Measurements from ENCODE around the gene LHX4.

LHX4 gene

GRCh38 chr1:180233191-180234011 lies 3.3 kb downstream of the LHX4 start:
- H3K4me3 ChIP-seq (ENCODE audit: low read depth in 1 of 5, low read length in 5 of 5) = peak overlapping the region in 1 of 5 donors; percentile 13
- H3K27ac ChIP-seq (ENCODE audit: low read depth, low read length) = no peak overlapping the region
- H3K27me3 ChIP-seq (ENCODE audit: control insufficient read depth in 5 of 5, insufficient read depth in 4 of 5, low read length in 5 of 5) = peaks cover 67 to 85% (median 82%) of the 10 kb centered on the region in 5 donors
- no peaks in the 10 kb centered on the region for H3K9me3 ChIP-seq (ENCODE audit: control insufficient read depth in 5 of 5, low read length in 5 of 5)
- H3K36me3 ChIP-seq (ENCODE audit: control insufficient read depth in 5 of 5, insufficient read depth in 5 of 5, low read length in 5 of 5) = no peaks in the 10 kb centered on the region
- H3K4me1 ChIP-seq (ENCODE audit: control insufficient read depth in 5 of 5, insufficient read depth in 5 of 5, low read length in 5 of 5) = peaks cover 0 to 64% (median 61%) of the 10 kb centered on the region in 5 donors
- no peak overlapping the region for H3K9ac ChIP-seq (ENCODE audit: low read length in 5 of 5)

- no peaks in the 10 kb centered on the region for H3K9me3 ChIP-seq (ENCODE audit: control insufficient read depth in 5 of 5, low read length in 5 of 5)
- no peak overlapping the region for H3K9ac ChIP-seq (ENCODE audit: low read length in 5 of 5)
- H3K27me3 ChIP-seq (ENCODE audit: control insufficient read depth in 5 of 5, insufficient read depth in 4 of 5, low read length in 5 of 5) = peaks cover 71 to 86% (median 84%) of the 10 kb centered on the region in 5 donors
- peak overlapping the region; percentile 18 to 52 (median 40) for H3K4me3 ChIP-seq (ENCODE audit: low read depth in 1 of 5, low read length in 5 of 5)
- no peak overlapping the region for H3K27ac ChIP-seq (ENCODE audit: low read depth, low read length)
- H3K4me1 ChIP-seq (ENCODE audit: control insufficient read depth in 5 of 5, insufficient read depth in 5 of 5, low read length in 5 of 5) = peaks cover 0 to 56% (median 53%) of the 10 kb centered on the region in 5 donors
- H3K36me3 ChIP-seq (ENCODE audit: control insufficient read depth in 5 of 5, insufficient read depth in 5 of 5, low read length in 5 of 5) = no peaks in the 10 kb centered on the region
These were observed 4.5 kb downstream of the LHX4 start for GRCh38 chr1:180234369-180235076.

GRCh38 chr1:180235077-180235501 lies 5.0 kb downstream of the LHX4 start:
- no peak overlapping the region for H3K9ac ChIP-seq (ENCODE audit: low read length in 5 of 5)
- H3K9me3 ChIP-seq (ENCODE audit: control insufficient read depth in 5 of 5, low read length in 5 of 5) = no peaks in the 10 kb centered on the region
- H3K4me1 ChIP-seq (ENCODE audit: control insufficient read depth in 5 of 5, insufficient read depth in 5 of 5, low read length in 5 of 5) = peaks cover 0 to 54% (median 51%) of the 10 kb centered on the region in 5 donors
- no peak overlapping the region for H3K27ac ChIP-seq (ENCODE audit: low read depth, low read length)
- no peaks in the 10 kb centered on the region for H3K36me3 ChIP-seq (ENCODE audit: control insufficient read depth in 5 of 5, insufficient read depth in 5 of 5, low read length in 5 of 5)
- peaks cover 75 to 91% (median 88%) of the 10 kb centered on the region in 5 donors for H3K27me3 ChIP-seq (ENCODE audit: control insufficient read depth in 5 of 5, insufficient read depth in 4 of 5, low read length in 5 of 5)
- H3K4me3 ChIP-seq (ENCODE audit: low read depth in 1 of 5, low read length in 5 of 5) = peak overlapping the region in 3 of 5 donors; percentile 2 to 52 (median 45)

- no peaks in the 10 kb centered on the region for H3K36me3 ChIP-seq (ENCODE audit: control insufficient read depth in 5 of 5, insufficient read depth in 5 of 5, low read length in 5 of 5)
These were observed 5.6 kb downstream of the LHX4 start for GRCh38 chr1:180235502-180236239.

GRCh38 chr1:180236698-180237509 lies 6.8 kb downstream of the LHX4 start:
- Histone ChIP-seq H3K36me3 (ENCODE audit: control insufficient read depth in 5 of 5, insufficient read depth in 5 of 5, low read length in 5 of 5) (no peaks in the 10 kb centered on the region), H3K9ac (ENCODE audit: low read length in 5 of 5) (no peak overlapping the region), H3K27me3 (ENCODE audit: control insufficient read depth in 5 of 5, insufficient read depth in 4 of 5, low read length in 5 of 5) (peaks cover 69 to 90% (median 80%) of the 10 kb centered on the region in 5 donors), H3K9me3 (ENCODE audit: control insufficient read depth in 5 of 5, low read length in 5 of 5) (no peaks in the 10 kb centered on the region), H3K4me3 (ENCODE audit: low read depth in 1 of 5, low read length in 5 of 5) (no peak overlapping the region), H3K27ac (ENCODE audit: low read depth, low read length) (no peak overlapping the region), H3K4me1 (ENCODE audit: control insufficient read depth in 5 of 5, insufficient read depth in 5 of 5, low read length in 5 of 5) (peaks cover 0 to 37% (median 32%) of the 10 kb centered on the region in 5 donors)

More at GRCh38 chr1:180235502-180236239, 5.6 kb downstream of the LHX4 start:
- H3K4me1 ChIP-seq (ENCODE audit: control insufficient read depth in 5 of 5, insufficient read depth in 5 of 5, low read length in 5 of 5) = peaks cover 0 to 49% (median 45%) of the 10 kb centered on the region in 5 donors
- H3K9ac ChIP-seq (ENCODE audit: low read length in 5 of 5) = no peak overlapping the region
- no peak overlapping the region for H3K27ac ChIP-seq (ENCODE audit: low read depth, low read length)
- no peaks in the 10 kb centered on the region for H3K9me3 ChIP-seq (ENCODE audit: control insufficient read depth in 5 of 5, low read length in 5 of 5)
- peak overlapping the region in 1 of 5 donors; percentile 52 for H3K4me3 ChIP-seq (ENCODE audit: low read depth in 1 of 5, low read length in 5 of 5)
- H3K27me3 ChIP-seq (ENCODE audit: control insufficient read depth in 5 of 5, insufficient read depth in 4 of 5, low read length in 5 of 5) = peaks cover 74 to 93% (median 86%) of the 10 kb centered on the region in 5 donors

- Histone ChIP-seq H3K27me3 (ENCODE audit: control insufficient read depth in 5 of 5, insufficient read depth in 4 of 5, low read length in 5 of 5) (peaks cover 59 to 84% (median 71%) of the 10 kb centered on the region in 5 donors), H3K9me3 (ENCODE audit: control insufficient read depth in 5 of 5, low read length in 5 of 5) (no peaks in the 10 kb centered on the region), H3K27ac (ENCODE audit: low read depth, low read length) (no peak overlapping the region), H3K4me3 (ENCODE audit: low read depth in 1 of 5, low read length in 5 of 5) (no peak overlapping the region), H3K36me3 (ENCODE audit: control insufficient read depth in 5 of 5, insufficient read depth in 5 of 5, low read length in 5 of 5) (no peaks in the 10 kb centered on the region), H3K9ac (ENCODE audit: low read length in 5 of 5) (no peak overlapping the region), H3K4me1 (ENCODE audit: control insufficient read depth in 5 of 5, insufficient read depth in 5 of 5, low read length in 5 of 5) (peaks cover 0 to 32% (median 30%) of the 10 kb centered on the region in 5 donors)
These were observed 7.9 kb downstream of the LHX4 start for GRCh38 chr1:180237869-180238476.

- H3K27ac ChIP-seq (ENCODE audit: low read depth, low read length) = no peak overlapping the region
- no peak overlapping the region for H3K4me3 ChIP-seq (ENCODE audit: low read depth in 1 of 5, low read length in 5 of 5)
- no peaks in the 10 kb centered on the region for H3K9me3 ChIP-seq (ENCODE audit: control insufficient read depth in 5 of 5, low read length in 5 of 5)
- H3K27me3 ChIP-seq (ENCODE audit: control insufficient read depth in 5 of 5, insufficient read depth in 4 of 5, low read length in 5 of 5) = peaks cover 52 to 81% (median 67%) of the 10 kb centered on the region in 5 donors
- H3K4me1 ChIP-seq (ENCODE audit: control insufficient read depth in 5 of 5, insufficient read depth in 5 of 5, low read length in 5 of 5) = peaks cover 0 to 25% (median 24%) of the 10 kb centered on the region in 5 donors
- no peaks in the 10 kb centered on the region for H3K36me3 ChIP-seq (ENCODE audit: control insufficient read depth in 5 of 5, insufficient read depth in 5 of 5, low read length in 5 of 5)
- no peak overlapping the region for H3K9ac ChIP-seq (ENCODE audit: low read length in 5 of 5)
These were observed 8.6 kb downstream of the LHX4 start for GRCh38 chr1:180238675-180239074.

GRCh38 chr1:180239145-180240096 lies 9.4 kb downstream of the LHX4 start:
- Histone ChIP-seq H3K9me3 (ENCODE audit: control insufficient read depth in 5 of 5, low read length in 5 of 5) (no peaks in the 10 kb centered on the region), H3K27me3 (ENCODE audit: control insufficient read depth in 5 of 5, insufficient read depth in 4 of 5, low read length in 5 of 5) (peaks cover 48 to 78% (median 64%) of the 10 kb centered on the region in 5 donors), H3K9ac (ENCODE audit: low read length in 5 of 5) (no peak overlapping the region), H3K27ac (ENCODE audit: low read depth, low read length) (no peak overlapping the region), H3K36me3 (ENCODE audit: control insufficient read depth in 5 of 5, insufficient read depth in 5 of 5, low read length in 5 of 5) (no peaks in the 10 kb centered on the region), H3K4me3 (ENCODE audit: low read depth in 1 of 5, low read length in 5 of 5) (no peak overlapping the region), H3K4me1 (ENCODE audit: control insufficient read depth in 5 of 5, insufficient read depth in 5 of 5, low read length in 5 of 5) (peaks cover 0 to 20% (median 17%) of the 10 kb centered on the region in 5 donors)
